Adrenal gland (tissue), 5 donors: ENCODE data around the gene CORO1C.

ENCODE experiments used
- POLR2A ChIP-seq, 2 donors: fragments of 450-650 bp; IDR thresholded peaks; one replicate each; pipeline ENCODE4 v1.6.1; 2017; ENCODE audit warnings: antibody characterized with exemption in 2 of 2, mild to moderate bottlenecking in 2 of 2, moderate library complexity in 1 of 2
- TF ChIP-seq, protein P1 (sequence below), 6 experiments: fragments of 450-650 bp in 4 of 6; fragments of 200-600 bp in 2 of 6; sonication (generic) in 1 of 6; IDR thresholded peaks; 1 replicate in 5 of 6; 2 replicates in 1 of 6; pipeline versions ENCODE4 v1.5.1 to v1.8.0; 2016 to 2021; ENCODE audit warnings: antibody characterized with exemption in 6 of 6, mild to moderate bottlenecking in 2 of 6, moderate library complexity in 1 of 6
- donor health status: DM: no; HTN: no; CAD: no.

DNA sequence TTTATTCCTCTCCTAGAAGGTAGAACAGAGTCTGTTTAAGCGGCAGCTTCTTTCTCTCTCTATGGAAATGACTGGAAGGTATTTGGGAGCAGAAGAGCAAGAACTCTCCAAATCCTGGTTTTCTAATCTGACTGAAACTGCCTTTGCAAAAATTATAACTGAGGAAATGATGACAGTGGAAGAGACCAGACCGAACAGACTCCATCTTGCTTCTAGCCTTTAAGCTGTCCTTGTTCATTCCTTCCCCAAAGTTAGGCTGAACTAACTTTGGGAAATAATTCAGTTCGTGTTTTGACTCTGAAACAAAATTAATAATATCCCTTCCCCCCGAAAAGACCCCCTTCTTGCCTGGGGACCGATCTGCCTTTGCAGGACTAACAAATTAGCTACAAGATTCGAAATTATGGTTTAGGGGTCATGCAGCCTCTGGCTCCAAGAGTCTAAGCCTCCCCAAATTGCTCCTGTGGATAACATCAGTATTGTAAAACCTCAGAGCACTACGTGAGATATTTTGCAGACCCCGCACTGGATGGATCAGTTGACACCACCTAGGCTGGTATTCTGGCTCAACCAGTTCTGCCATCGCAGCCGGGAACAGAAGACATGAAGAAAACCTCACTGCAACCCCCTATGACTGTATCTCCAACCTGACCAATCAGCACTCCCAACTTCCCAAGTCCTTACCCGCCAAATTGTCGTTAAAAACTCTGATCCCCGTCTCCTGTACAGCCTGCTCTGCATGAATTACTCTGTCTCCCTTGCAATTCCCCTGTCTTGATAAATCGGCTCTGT is 111.8 kb downstream of the CORO1C start:
- no peak for TF ChIP-seq POLR2A (IDR thresholded peaks at IDR 0.05)
- TF ChIP-seq, protein P1, sequence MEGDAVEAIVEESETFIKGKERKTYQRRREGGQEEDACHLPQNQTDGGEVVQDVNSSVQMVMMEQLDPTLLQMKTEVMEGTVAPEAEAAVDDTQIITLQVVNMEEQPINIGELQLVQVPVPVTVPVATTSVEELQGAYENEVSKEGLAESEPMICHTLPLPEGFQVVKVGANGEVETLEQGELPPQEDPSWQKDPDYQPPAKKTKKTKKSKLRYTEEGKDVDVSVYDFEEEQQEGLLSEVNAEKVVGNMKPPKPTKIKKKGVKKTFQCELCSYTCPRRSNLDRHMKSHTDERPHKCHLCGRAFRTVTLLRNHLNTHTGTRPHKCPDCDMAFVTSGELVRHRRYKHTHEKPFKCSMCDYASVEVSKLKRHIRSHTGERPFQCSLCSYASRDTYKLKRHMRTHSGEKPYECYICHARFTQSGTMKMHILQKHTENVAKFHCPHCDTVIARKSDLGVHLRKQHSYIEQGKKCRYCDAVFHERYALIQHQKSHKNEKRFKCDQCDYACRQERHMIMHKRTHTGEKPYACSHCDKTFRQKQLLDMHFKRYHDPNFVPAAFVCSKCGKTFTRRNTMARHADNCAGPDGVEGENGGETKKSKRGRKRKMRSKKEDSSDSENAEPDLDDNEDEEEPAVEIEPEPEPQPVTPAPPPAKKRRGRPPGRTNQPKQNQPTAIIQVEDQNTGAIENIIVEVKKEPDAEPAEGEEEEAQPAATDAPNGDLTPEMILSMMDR (IDR thresholded peaks at IDR 0.05): no peak
